ENCODE measurements around the gene EPS15.

The EPS15 gene

DNA sequence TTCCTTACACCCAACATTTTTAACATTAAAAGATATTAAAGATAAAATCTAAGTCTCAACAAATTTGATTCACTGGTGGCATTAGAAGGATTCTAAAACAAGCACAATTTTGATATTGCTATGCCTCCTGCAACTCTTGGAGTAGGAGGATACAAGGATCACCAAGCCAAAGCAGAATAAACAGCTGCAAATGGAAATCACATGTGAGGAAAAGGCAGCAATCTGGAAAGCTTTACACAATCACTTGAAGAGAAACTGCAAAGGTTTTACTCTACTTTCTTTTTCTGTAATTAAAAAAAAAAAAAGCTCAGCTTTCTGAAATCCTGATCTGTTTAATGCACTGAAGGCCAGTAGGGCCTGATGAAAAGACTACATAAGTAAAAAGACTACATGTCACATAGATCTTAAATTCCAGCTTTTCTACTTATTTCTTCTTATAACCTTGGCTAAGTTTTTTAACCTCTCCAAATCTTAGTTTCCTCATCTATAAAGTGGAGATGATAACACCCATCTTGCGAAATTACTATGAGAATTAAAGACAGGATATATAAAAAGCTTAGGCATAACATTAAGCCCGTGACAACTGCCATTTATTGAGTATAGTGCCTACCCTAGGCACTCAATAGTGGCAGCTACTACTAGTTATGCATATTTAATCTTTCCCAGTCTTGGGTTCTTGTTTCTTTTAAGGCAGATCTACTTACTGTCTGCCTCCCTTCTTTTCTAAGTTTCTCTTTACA, 73.5 kb downstream of the EPS15 start:
- Histone ChIP-seq H4K20me1 (ENCODE audit: insufficient read depth, low read length) (no peaks in the 10 kb centered on the region), H3K9me3 (ENCODE audit: low read length) (no peaks in the 10 kb centered on the region), H3K79me2 (ENCODE audit: insufficient read depth, low read length) (no peaks in the 10 kb centered on the region; the same call in 1 of the 2 replicates), H3K4me1 (ENCODE audit: insufficient read depth, low read length, severe bottlenecking) (peaks cover 8% of the 10 kb centered on the region), H3K27ac (ENCODE audit: low read depth, low read length, poor library complexity, severe bottlenecking) (no peak overlapping the region), H2AFZ (ENCODE audit: low read length) (no peak overlapping the region), H3K9ac (ENCODE audit: low read length) (no peak overlapping the region), H3F3A (ENCODE audit: insufficient read depth, low read length) (no peaks in the 10 kb centered on the region), H3K4me3 (ENCODE audit: low read depth, low read length, poor library complexity, severe bottlenecking) (no peak overlapping the region), H3K4me2 (ENCODE audit: low read length) (no peak overlapping the region), H3K27me3 (ENCODE audit: insufficient read depth, low read length) (no peaks in the 10 kb centered on the region), H3K9me2 (ENCODE audit: low read depth, low read length) (no peaks in the 10 kb centered on the region), H3K36me3 (ENCODE audit: insufficient read depth, low read length) (peaks cover 61% of the 10 kb centered on the region; the same call in 1 of the 2 replicates)
- TF ChIP-seq EZH2 (IDR thresholded peaks at IDR 0.05; ENCODE audit: borderline replicate concordance, low read length) = no peak
- TF ChIP-seq, protein P1, sequence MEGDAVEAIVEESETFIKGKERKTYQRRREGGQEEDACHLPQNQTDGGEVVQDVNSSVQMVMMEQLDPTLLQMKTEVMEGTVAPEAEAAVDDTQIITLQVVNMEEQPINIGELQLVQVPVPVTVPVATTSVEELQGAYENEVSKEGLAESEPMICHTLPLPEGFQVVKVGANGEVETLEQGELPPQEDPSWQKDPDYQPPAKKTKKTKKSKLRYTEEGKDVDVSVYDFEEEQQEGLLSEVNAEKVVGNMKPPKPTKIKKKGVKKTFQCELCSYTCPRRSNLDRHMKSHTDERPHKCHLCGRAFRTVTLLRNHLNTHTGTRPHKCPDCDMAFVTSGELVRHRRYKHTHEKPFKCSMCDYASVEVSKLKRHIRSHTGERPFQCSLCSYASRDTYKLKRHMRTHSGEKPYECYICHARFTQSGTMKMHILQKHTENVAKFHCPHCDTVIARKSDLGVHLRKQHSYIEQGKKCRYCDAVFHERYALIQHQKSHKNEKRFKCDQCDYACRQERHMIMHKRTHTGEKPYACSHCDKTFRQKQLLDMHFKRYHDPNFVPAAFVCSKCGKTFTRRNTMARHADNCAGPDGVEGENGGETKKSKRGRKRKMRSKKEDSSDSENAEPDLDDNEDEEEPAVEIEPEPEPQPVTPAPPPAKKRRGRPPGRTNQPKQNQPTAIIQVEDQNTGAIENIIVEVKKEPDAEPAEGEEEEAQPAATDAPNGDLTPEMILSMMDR (IDR thresholded peaks at IDR 0.05; ENCODE audit: low read length) = no peak

DNA sequence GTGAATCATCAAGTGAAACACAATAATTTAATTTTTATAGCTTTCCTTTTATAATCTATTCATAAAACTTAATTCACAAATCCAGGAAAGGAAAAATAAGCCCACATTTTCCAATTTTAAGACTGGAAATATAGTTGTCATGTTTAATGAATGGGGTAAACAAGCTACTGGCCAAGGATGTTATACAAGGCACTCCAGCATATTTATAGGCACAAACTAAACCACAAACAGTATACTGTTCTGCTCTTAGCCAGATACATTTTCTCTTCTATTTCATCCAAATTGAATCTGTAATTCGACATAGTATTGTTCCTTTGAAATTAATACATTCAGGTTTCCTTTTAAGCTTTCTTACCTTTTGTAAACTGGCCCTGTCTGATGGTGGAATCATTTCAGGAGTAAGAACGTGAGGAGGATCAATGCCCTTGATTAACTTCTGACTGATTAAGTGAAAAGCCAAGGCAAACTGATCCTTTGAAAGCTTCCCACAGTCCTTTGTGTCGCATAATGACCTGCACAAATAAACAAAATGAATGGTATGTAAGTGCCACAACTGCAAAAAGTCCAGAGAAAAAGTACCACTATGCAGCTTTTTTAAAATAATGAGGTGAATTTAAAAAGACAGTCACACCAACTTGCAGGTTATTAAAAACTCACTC, 74.4 kb downstream of the EPS15 start:
- Histone ChIP-seq H3K4me3 (ENCODE audit: low read depth, low read length, poor library complexity, severe bottlenecking) (no peak overlapping the region), H3K36me3 (ENCODE audit: insufficient read depth, low read length) (peaks cover 65% of the 10 kb centered on the region; the same call in 1 of the 2 replicates), H3K4me1 (ENCODE audit: insufficient read depth, low read length, severe bottlenecking) (peaks cover 8% of the 10 kb centered on the region), H4K20me1 (ENCODE audit: insufficient read depth, low read length) (no peaks in the 10 kb centered on the region), H3K9me2 (ENCODE audit: low read depth, low read length) (no peaks in the 10 kb centered on the region), H3K9me3 (ENCODE audit: low read length) (no peaks in the 10 kb centered on the region), H2AFZ (ENCODE audit: low read length) (no peak overlapping the region), H3K9ac (ENCODE audit: low read length) (no peak overlapping the region), H3F3A (ENCODE audit: insufficient read depth, low read length) (no peaks in the 10 kb centered on the region), H3K27me3 (ENCODE audit: insufficient read depth, low read length) (no peaks in the 10 kb centered on the region), H3K4me2 (ENCODE audit: low read length) (no peak overlapping the region), H3K27ac (ENCODE audit: low read depth, low read length, poor library complexity, severe bottlenecking) (no peak overlapping the region), H3K79me2 (ENCODE audit: insufficient read depth, low read length) (no peaks in the 10 kb centered on the region; the same call in 1 of the 2 replicates)
- TF ChIP-seq, protein P1 (IDR thresholded peaks at IDR 0.05; ENCODE audit: low read length) = no peak
- no peak for TF ChIP-seq EZH2 (IDR thresholded peaks at IDR 0.05; ENCODE audit: borderline replicate concordance, low read length)

DNA sequence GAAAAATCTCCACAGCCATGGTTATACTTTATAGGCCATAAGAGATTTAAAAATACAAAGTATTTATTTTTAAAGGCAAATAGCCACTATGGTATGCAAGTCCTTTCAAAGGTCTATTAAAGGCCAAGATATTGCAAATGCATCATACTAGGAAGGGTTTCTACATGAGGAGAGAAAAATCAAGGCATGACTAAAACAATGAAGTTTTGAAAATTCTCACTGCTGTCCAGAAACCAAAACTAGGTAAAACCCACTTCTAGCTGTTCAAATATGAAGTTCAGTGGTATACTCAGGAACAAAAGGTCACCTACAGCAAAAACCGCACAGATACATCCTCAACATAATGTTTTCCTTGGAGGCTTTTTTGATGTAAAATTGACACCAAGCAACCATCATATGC, 75.0 kb downstream of the EPS15 start:
- peaks cover 8% of the 10 kb centered on the region for H3K4me1 ChIP-seq (ENCODE audit: insufficient read depth, low read length, severe bottlenecking)
- H3K27me3 ChIP-seq (ENCODE audit: insufficient read depth, low read length) = no peaks in the 10 kb centered on the region
- H3K36me3 ChIP-seq (ENCODE audit: insufficient read depth, low read length) = peaks cover 67% of the 10 kb centered on the region; the same call in 1 of the 2 replicates
- H3K4me3 ChIP-seq (ENCODE audit: low read depth, low read length, poor library complexity, severe bottlenecking) = no peak overlapping the region
- H3K9me2 ChIP-seq (ENCODE audit: low read depth, low read length) = no peaks in the 10 kb centered on the region
- H3K9me3 ChIP-seq (ENCODE audit: low read length) = no peaks in the 10 kb centered on the region
- no peak overlapping the region for H3K9ac ChIP-seq (ENCODE audit: low read length)
- no peaks in the 10 kb centered on the region for H3F3A ChIP-seq (ENCODE audit: insufficient read depth, low read length)
- H2AFZ ChIP-seq (ENCODE audit: low read length) = no peak overlapping the region
- no peak overlapping the region for H3K4me2 ChIP-seq (ENCODE audit: low read length)
- no peak overlapping the region for H3K27ac ChIP-seq (ENCODE audit: low read depth, low read length, poor library complexity, severe bottlenecking)
- no peaks in the 10 kb centered on the region for H4K20me1 ChIP-seq (ENCODE audit: insufficient read depth, low read length)
- H3K79me2 ChIP-seq (ENCODE audit: insufficient read depth, low read length) = no peaks in the 10 kb centered on the region; the same call in 1 of the 2 replicates
- TF ChIP-seq, protein P1 (IDR thresholded peaks at IDR 0.05; ENCODE audit: low read length) = no peak
- no peak for TF ChIP-seq EZH2 (IDR thresholded peaks at IDR 0.05; ENCODE audit: borderline replicate concordance, low read length)
